K562 (cell line): ENCODE data around the gene VIPR2. TPM values are rescaled to one million over a fixed set of nuclear protein-coding genes. Genes with fewer than 3 reads are reported as not detected.

ENCODE experiments used
- BHLHE40 ChIP-seq: IDR thresholded peaks from 2 replicates; pipeline ENCODE4 v1.6.1; 2011; ENCODE audit warnings: low read length, improper control_type of control experiment
- DIDO1 ChIP-seq: fragments of 450-650 bp; IDR thresholded peaks from 2 replicates; pipeline ENCODE4 v1.6.1; 2016; ENCODE audit warnings: low read depth, missing biosample characterization, missing genetic modification characterization
- HLTF ChIP-seq: fragments of 450-650 bp; IDR thresholded peaks from 2 replicates; pipeline ENCODE4 v1.6.1; 2016
- MCM2 ChIP-seq: fragments of 450-650 bp; IDR thresholded peaks from 2 replicates; pipeline ENCODE4 v1.6.1; 2017; ENCODE audit warnings: low read depth, mild to moderate bottlenecking
- RAD21 ChIP-seq, 2 experiments: fragments of 250-450 bp in 1 of 2; fragments of 450-650 bp in 1 of 2; sonication (Bioruptor Pico) in 1 of 2; formaldehyde crosslinking in 1 of 2; IDR thresholded peaks in 1 of 2; conservative IDR thresholded peaks in 1 of 2; 2 replicates each; pipeline versions ENCODE4 v1.4.0 to v1.8.0; 2020 to 2022; ENCODE audit warnings: mild to moderate bottlenecking in 2 of 2, moderate library complexity in 1 of 2
- RFX5 ChIP-seq: IDR thresholded peaks from 2 replicates; pipeline ENCODE4 v1.6.1; 2011; ENCODE audit warnings: low read depth, mild to moderate bottlenecking, improper control_type of control experiment, low read length
- RREB1 ChIP-seq: fragments of 250-450 bp; sonication (Bioruptor Pico); IDR thresholded peaks from 2 replicates; pipeline ENCODE4 v1.4.0; 2020
- SAFB ChIP-seq: fragments of 200-400 bp; formaldehyde crosslinking; IDR thresholded peaks from 2 replicates; pipeline ENCODE4 v1.6.1; 2017; ENCODE audit warnings: low read depth, low read length, borderline replicate concordance
- TEAD1 ChIP-seq, 2 experiments: fragments of 450-650 bp in 1 of 2; sonication (generic) in 1 of 2; formaldehyde crosslinking; IDR thresholded peaks; 2 replicates each; pipeline versions ENCODE4 v1.4.0 to v1.8.0; 2020 to 2022; ENCODE audit warnings: mild to moderate bottlenecking in 2 of 2, missing genetic modification reagents in 1 of 2
- ZNF431 ChIP-seq: sonication (generic); formaldehyde crosslinking; IDR thresholded peaks from 2 replicates; pipeline ENCODE4 v1.8.0; 2022; ENCODE audit warnings: mild to moderate bottlenecking, missing genetic modification reagents
- ZSCAN29 ChIP-seq: fragments of 450-650 bp; IDR thresholded peaks from 2 replicates; pipeline ENCODE4 v1.6.1; 2017
- polyA plus RNA-seq, 8 experiments: library from polyadenylated mRNA; depleted of rRNA in 4 of 8; stranded (reverse) in 5 of 8; unstranded in 3 of 8; fragments of >200 nt; fragmentation: Nextera tagmentation in 2 of 8; fragmentation: Illumina TruSeq in 1 of 8; extraction: Ambion mirVana in 2 of 8; extraction: Trizol in 1 of 8; gene quantifications; 2 replicates each; pipeline versions ENCODE4 v1.2.1 to v1.2.3, GENCODE V29; 2011 to 2014; ENCODE audit warnings: inconsistent platforms in 1 of 8, missing spikeins in 1 of 8
- total RNA-seq, 7 experiments: library from RNA; depleted of rRNA in 6 of 7; stranded (reverse); fragments of >200 nt in 6 of 7; fragmentation: Illumina TruSeq in 2 of 7; extraction: Trizol in 2 of 7; gene quantifications; 2 replicates each; pipeline versions ENCODE4 v1.2.1 to v1.2.3, GENCODE V29; 2011 to 2021; ENCODE audit warnings: low replicate concordance in 1 of 7
- TF ChIP-seq, protein P1 (sequence below), 2 experiments: fragments of 150-350 bp in 1 of 2; IDR thresholded peaks; 2 replicates each; pipeline ENCODE4 v1.6.1; 2012 to 2016; ENCODE audit warnings: low read depth in 2 of 2, low read length in 2 of 2, mild to moderate bottlenecking in 1 of 2, moderate library complexity in 1 of 2
- TF ChIP-seq, protein P2 (sequence below): sonication (generic); formaldehyde crosslinking; IDR thresholded peaks from 2 replicates; pipeline ENCODE4 v1.8.1; 2023; ENCODE audit warnings: missing genetic modification reagents, mild to moderate bottlenecking, borderline replicate concordance

Gene VIPR2
- total and polyA plus RNA-seq, 9 of the 15 experiments (the other 6 are each of a cell fraction or from before 2014, with no cell fraction given) = 0.04 TPM; not detected in 8

DNA sequence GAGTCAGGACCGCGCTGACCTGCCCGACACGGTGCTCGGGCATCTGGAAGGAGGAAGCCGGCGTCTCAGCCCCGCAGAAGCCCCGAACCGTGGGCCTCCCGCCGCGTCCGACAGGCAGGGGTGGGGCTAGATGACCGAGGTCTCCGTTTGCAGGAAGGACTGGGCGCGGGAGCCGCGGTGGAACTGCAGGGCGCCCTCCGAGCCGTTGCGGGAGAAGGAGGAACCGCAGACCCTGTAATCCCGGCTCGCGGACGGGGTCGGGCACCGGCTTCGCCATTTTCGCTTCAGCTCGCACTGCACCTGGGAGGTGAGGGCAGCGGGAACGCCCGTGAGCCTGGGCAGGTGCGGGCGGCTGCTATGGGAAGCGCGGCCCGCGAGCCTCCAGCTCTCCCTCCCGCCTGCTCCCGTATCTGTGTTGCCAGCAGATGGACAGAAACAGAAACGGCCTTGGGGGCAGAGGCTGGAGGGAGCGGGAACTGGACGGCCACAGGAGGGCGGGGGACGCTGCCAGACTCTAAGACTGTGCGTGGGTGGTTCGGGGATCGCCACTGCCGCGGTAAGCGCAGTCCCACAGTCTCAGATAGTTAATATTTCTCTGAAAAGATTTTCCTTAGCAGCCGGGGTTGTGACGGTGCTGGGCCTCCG lies 114.1 kb downstream of the VIPR2 start (continued):
- TF ChIP-seq, protein P1, sequence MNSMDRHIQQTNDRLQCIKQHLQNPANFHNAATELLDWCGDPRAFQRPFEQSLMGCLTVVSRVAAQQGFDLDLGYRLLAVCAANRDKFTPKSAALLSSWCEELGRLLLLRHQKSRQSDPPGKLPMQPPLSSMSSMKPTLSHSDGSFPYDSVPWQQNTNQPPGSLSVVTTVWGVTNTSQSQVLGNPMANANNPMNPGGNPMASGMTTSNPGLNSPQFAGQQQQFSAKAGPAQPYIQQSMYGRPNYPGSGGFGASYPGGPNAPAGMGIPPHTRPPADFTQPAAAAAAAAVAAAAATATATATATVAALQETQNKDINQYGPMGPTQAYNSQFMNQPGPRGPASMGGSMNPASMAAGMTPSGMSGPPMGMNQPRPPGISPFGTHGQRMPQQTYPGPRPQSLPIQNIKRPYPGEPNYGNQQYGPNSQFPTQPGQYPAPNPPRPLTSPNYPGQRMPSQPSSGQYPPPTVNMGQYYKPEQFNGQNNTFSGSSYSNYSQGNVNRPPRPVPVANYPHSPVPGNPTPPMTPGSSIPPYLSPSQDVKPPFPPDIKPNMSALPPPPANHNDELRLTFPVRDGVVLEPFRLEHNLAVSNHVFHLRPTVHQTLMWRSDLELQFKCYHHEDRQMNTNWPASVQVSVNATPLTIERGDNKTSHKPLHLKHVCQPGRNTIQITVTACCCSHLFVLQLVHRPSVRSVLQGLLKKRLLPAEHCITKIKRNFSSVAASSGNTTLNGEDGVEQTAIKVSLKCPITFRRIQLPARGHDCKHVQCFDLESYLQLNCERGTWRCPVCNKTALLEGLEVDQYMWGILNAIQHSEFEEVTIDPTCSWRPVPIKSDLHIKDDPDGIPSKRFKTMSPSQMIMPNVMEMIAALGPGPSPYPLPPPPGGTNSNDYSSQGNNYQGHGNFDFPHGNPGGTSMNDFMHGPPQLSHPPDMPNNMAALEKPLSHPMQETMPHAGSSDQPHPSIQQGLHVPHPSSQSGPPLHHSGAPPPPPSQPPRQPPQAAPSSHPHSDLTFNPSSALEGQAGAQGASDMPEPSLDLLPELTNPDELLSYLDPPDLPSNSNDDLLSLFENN (IDR thresholded peaks at IDR 0.05; ENCODE audit: low read depth in 2 of 2, low read length in 2 of 2) = 0 out of 4 replicates have a peak, but pooled peaks of 1 of the 2 experiments have one; percentile 6
- 0 out of 2 replicates have a peak, but pooled peaks have one; percentile 45 for TF ChIP-seq ZNF431 (CRISPR knock-in tag)
- TF ChIP-seq RAD21 (CRISPR knock-in tag; conservative IDR thresholded peaks at IDR 0.05 in 1 of 2, IDR thresholded peaks at IDR 0.05 in 1 of 2) = peak; percentile 36 to 42; a peak in 3 of 4 replicates
- peak; percentile 41 to 75; a peak in 2 of 4 replicates for TF ChIP-seq TEAD1 (CRISPR knock-in tag; IDR thresholded peaks at IDR 0.05)
- TF ChIP-seq HLTF = no peak; the same call in 1 of the 2 replicates
- no peak for TF ChIP-seq RFX5
- TF ChIP-seq BHLHE40 = peak; percentile 16; the same call in 1 of the 2 replicates
- TF ChIP-seq MCM2 = no peak
- no peak for TF ChIP-seq SAFB
- TF ChIP-seq ZSCAN29 = no peak
- 0 out of 2 replicates have a peak, but pooled peaks have one; percentile 49 for TF ChIP-seq RREB1 (CRISPR knock-in tag)
- no peak for TF ChIP-seq DIDO1 (tag)
- TF ChIP-seq, protein P2, sequence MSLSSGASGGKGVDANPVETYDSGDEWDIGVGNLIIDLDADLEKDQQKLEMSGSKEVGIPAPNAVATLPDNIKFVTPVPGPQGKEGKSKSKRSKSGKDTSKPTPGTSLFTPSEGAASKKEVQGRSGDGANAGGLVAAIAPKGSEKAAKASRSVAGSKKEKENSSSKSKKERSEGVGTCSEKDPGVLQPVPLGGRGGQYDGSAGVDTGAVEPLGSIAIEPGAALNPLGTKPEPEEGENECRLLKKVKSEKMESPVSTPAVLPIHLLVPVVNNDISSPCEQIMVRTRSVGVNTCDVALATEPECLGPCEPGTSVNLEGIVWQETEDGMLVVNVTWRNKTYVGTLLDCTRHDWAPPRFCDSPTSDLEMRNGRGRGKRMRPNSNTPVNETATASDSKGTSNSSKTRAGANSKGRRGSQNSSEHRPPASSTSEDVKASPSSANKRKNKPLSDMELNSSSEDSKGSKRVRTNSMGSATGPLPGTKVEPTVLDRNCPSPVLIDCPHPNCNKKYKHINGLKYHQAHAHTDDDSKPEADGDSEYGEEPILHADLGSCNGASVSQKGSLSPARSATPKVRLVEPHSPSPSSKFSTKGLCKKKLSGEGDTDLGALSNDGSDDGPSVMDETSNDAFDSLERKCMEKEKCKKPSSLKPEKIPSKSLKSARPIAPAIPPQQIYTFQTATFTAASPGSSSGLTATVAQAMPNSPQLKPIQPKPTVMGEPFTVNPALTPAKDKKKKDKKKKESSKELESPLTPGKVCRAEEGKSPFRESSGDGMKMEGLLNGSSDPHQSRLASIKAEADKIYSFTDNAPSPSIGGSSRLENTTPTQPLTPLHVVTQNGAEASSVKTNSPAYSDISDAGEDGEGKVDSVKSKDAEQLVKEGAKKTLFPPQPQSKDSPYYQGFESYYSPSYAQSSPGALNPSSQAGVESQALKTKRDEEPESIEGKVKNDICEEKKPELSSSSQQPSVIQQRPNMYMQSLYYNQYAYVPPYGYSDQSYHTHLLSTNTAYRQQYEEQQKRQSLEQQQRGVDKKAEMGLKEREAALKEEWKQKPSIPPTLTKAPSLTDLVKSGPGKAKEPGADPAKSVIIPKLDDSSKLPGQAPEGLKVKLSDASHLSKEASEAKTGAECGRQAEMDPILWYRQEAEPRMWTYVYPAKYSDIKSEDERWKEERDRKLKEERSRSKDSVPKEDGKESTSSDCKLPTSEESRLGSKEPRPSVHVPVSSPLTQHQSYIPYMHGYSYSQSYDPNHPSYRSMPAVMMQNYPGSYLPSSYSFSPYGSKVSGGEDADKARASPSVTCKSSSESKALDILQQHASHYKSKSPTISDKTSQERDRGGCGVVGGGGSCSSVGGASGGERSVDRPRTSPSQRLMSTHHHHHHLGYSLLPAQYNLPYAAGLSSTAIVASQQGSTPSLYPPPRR (CRISPR knock-in tag) = peak; percentile 88
